NCI-H345 treated with DMSO at 0.1 percent for 48 hours (cell line): ENCODE data around the gene FAM210A.
"Not testable (repeated sequence)": the region's sequence is repeated elsewhere in the genome, so short reads cannot be mapped to it uniquely, and the experiment has no call there.

Experiments
- DNase-seq: peaks from one replicate; lab custom pipeline; 2025; ENCODE audit not compliant: unreplicated experiment; lab: John Stamatoyannopoulos, UW

Gene FAM210A

DNA sequence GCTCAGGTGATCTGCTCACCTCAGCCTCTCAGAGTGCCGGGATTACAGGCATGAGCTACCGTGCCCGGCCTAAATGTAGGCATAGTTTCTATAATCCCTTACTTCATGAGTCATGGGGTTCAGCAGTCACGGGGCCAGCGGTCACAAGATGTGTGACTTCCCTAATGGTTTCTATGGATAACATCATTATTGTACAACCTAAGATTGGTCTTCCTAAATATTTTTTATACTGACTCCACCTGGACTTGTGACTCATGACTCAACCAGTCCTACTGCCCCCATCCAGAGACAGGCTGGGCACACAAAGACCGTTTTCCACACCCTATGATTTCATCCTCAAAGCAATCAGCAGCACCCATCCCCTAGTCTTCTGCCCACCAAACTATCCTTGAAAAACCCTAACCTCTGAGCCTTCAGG lies 15.9 kb downstream of the FAM210A start:
- no peak for DNase-seq

DNA sequence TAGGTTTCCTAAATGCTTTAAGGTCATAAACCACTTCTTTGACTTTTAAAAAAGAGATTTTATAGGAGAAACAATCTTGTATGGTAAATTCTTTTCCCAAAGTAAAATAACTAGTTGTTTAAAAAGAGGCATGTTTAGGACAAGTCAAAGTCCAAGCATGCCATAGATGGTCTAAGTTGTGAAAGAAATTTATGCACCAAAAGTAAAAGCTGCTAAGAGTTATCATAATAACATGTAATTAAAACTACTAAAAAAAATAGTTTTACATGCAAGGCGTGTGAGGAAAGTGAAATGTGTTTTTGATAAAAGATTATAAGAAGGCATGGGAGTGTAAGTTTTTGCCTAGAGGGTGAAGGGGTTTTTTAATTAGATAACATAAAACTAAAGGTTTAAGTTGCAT lies 22.5 kb downstream of the FAM210A start:
- no peak for DNase-seq

DNA sequence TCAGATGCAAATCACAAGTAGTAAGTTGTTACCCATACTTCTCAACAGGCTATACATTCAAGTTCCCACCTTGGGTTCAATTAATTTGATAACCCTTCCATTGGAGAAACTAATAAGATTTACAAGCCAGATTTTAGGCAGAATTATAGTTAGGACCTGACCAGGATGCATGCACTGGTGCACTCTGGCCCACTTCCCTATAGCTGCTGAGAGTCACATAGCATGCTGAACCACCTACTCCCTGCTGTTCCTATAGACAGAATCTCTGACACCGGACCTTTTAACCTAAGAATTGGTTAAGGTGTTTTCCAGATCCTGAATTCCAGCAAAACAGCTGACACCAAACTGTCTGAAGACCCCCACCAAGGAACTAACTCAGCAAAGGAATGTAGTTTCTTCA lies 26.2 kb downstream of the FAM210A start:
- DNase-seq = no peak

DNA sequence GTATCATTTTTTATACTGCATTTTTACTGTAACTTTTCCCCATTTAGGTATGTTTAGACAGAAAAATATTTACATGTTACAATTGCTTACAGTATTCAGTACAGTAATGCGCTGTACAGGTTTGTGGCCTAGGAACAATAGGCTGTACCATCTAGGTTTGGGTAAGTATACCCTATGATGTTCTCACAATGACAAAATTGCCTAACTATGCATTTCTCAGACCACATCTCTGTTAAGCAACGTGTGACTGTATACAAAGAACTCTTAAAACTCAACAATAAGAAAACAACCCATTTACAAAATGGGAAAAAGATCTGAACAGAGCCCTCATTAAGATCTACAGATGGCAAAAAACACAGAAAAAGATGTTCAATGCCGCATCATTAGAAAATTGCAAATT lies 29.4 kb downstream of the FAM210A start:
- no peak for DNase-seq

DNA sequence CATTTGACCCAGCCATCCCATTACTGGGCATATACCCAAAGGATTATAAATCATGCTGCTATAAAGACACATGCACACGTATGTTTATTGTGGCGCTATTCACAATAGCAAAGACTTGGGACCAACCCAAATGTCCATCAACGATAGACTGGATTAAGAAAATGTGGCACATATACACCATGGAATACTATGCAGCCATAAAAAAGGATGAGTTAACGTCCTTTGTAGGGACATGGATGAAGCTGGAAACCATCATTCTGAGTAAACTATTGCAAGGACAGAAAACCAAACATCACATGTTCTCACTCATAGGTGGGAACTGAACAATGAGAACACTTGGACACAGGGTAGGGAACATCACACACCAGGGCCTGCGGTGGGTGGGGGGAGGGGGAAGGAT lies 31.0 kb downstream of the FAM210A start:
- DNase-seq = not testable (repeated sequence)

DNA sequence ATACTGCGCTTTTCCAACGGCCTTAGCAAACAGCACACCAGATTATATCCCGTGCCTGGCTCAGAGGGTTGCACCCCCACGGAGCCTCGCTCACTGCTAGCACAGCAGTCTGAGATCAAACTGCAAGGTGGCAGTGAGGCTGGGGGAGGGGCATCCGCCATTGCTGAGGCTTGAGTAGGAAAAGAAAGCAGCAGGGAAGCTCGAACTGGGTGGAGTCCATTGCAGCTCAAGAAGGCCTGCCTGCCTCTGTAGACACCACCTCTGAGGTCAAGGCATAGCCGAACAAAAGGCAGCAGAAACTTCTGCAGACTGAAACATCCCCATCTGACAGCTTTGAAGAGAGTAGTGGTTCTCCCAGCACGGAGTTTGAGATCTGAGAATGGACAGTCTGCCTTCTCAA lies 36.3 kb downstream of the FAM210A start:
- DNase-seq = not testable (repeated sequence)

DNA sequence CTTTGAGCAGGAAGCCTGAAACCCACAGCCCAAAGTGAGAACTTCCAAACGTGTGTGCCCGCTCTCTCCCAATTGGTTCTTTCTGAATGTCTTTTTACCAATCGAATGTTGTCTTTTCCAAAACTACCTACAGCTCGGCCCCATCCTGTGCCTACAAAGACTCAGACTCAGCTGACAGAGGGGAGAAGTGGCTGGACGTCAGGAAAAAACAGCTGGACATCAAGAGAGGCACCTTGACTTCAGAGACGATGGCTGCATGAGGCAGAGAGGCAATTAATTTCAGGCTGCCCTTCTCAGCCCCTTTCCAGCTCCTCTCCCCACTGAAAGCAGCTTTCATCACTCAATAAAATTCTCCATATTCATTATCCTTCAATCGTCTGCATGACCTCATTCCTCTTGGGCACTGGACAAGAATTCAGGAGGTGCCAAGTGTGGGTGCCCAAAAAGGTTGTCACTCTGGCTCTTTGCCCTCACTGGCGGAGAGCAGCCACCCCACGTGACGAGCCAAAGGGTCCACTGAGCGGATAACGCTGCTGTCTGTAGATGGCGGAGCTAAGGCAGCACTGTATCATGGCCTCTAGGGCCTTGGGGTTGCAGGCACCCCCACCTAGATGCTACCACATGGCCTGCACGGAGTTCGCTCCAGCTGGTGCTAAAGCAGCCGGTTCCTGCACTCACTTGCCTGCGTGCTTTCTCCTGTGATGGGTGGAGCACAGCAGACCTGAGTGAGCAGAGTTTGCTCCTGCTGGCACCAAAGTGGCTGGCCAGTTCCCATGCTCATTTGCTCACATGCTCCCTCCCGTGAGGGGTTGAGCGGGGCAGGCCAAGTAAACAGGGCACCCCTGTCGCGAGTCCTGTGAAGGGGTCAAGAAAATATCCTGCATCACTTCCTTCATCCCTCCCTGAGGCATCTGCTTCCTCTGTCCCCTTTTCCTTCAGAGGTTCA lies 37.9 kb downstream of the FAM210A start:
- DNase-seq = no peak

DNA sequence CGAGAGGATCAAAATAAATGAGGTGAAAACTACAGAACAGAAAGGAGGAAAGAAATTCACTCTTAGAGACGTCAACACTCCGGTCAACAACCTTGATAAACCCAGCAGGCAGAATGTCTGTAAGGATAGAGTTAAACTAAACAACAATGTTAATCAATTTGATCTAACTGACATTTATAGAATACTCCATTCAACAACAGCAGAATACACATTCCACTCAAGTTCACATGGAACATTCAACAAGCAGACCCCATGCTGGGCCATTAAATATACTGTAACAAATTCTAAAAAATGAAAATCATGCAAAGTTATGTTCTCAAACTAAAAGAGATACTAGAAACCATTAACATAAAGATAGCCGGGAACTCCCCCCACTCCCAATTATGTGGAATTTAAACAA lies 41.8 kb downstream of the FAM210A start:
- no peak for DNase-seq

DNA sequence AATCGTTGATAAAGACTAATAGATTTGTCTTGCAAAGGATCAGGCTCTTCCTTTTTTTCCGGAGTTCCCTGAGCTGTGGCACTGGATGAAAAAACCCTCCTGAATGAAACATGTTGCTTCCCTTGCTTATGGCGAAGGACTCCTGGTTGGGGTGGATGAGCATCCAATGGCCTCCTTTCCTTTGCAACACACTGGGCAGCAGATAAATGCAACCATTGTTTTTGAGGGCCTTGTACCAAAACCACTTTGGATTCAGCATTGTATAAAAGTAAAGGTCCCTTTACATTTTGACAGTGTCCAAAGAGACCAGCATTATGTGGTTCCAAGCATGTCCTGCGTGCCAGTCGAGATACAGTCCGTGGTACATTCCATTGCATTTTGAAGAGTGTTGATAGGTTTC lies 44.7 kb downstream of the FAM210A start:
- no peak for DNase-seq

DNA sequence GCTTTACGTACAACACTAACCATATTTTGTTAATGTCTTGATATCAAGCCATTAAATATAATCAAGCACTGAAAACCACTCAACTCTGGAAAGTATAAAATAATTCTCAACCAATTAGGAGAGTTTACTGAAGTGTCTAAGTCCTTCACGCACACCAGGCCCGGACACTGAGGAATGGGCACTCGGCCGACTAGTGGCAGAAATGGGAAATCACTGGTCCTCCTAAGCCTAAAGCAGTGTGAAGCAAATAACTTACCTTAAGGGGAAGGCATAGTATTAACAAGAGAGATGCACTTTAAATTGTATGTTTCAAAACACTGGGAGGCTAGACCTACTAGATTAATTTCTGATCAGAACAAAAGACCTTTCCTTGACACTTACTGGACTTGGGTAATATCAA lies 45.7 kb downstream of the FAM210A start:
- no peak for DNase-seq

DNA sequence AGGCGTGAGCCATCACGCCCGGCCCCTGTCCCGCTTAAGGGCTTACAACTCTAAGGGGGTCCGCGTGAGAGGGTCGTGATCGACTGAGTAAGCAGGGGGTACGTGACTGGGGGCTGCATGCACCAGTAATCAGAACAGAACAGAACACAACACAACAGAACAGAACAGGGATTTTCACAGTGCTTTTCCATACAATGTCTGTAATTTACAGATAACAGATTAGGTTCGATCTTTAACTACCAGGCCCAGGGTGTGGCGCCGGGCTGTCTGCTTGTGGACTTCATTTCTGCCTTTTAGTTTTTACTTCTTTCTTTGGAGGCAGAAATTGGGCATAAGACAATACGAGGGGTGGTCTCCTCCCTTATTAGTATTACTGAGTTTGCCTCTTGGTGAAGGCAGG lies 49.0 kb downstream of the FAM210A start:
- not testable (repeated sequence) for DNase-seq

DNA sequence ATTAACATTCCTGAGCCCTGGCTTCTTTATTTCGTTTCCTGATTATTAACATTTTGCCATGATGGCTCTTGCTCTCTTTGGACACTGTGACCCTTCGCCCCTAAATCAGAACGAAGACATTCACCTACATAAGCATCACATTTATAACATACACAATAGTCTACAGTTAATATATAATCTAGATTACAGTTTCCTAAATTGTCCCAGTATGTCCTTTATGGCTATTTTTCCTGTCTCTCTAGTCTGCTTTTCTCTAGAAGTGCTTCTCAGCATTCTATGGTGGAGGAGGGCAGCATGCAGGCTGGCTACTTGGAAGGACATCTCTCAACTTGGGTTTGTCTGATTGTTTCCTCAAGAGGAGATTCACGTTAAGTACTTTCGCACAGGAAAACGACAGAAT lies 49.9 kb downstream of the FAM210A start:
- DNase-seq = no peak

DNA sequence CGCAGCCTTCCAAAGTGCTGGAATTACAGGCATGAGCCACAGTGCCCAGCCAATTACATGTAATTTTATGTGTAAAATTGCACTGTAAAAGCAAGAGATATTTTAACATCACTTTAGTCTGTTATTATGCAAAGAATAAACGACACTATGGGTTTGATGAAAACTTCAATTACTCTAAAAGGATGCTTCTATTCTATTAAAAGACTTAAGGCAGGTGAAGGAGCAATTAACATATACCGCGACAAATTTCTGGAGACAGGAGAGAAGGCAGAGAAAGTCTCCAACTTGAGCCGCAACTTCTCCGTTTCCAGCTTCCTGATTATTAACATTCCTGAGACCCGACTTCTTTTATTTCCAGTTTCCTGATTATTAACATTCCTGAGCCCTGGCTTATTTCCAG lies 53.7 kb downstream of the FAM210A start:
- DNase-seq = no peak

DNA sequence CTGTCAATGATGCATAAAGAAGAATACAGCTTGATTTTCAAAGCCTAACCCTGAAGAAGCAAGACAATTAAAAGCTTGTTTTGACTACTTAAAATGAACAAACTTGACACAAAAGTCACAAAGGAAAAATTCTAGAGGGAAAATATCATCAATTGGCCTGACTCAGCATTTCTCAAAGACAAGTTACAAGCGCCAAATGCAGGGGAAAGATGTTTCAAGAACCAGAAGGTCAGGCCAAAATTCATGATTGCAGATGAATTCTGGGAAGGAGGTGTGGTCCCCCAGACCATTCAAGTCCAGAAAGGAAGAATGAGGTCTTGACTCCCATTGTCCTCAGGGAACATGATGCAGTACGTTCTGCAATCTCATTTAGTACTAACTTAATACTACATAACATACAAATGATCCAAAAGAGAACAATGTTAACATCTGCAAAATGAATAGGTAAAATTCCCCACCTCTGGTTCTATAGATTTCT lies 64.5 kb downstream of the FAM210A start:
- DNase-seq = no peak

DNA sequence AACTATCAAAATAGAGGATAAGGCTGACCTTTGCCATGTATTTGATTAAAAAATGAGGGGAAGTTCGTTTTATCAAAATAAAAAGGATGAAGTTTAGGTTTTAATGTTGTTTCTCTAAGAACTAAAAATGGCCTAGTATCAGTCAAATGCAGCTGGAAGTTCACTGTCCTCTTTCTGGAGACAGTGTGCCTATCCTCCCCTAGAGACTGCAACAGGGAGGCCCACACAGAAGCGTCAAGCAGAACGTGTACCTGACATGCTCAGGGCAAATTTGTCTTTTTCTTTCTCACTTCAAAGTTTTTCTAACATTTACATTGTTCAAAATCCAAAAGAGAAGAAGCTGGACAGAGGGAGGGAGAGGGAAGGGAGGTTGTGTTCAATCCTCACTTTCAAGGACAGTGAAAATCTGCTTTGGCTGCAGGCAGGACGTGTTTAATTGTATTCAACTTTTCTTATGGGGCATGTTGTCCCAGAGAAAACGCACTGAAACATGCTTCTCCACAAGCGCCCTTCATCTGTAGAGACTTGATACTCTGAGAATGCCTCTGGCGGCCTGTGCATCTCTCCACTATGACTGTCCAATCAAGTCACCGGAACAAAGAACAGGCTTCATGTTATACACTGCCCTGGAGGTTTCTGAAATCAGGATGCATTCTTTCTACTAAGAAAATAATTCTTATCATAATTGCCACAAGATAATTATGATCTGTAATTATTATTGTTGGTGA lies 65.1 kb downstream of the FAM210A start:
- DNase-seq = no peak

DNA sequence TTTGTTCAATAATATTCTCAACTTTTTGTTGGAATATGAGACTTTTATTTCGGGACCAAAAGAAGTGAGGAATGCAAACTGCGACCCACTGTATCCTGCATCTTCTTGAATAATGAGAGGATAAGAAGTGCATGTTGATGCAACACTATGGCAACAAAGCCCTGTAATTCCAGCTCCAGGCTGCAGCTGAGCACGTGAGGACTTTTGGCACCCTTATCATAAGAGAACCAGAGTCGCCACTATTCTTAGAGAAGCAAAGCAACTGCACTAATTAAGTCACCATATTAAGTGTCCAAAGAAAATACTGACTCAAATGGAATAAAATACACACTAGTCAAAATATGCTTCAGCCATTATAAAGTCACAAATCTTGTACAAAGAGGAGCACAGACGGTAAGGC lies 65.8 kb downstream of the FAM210A start:
- no peak for DNase-seq

DNA sequence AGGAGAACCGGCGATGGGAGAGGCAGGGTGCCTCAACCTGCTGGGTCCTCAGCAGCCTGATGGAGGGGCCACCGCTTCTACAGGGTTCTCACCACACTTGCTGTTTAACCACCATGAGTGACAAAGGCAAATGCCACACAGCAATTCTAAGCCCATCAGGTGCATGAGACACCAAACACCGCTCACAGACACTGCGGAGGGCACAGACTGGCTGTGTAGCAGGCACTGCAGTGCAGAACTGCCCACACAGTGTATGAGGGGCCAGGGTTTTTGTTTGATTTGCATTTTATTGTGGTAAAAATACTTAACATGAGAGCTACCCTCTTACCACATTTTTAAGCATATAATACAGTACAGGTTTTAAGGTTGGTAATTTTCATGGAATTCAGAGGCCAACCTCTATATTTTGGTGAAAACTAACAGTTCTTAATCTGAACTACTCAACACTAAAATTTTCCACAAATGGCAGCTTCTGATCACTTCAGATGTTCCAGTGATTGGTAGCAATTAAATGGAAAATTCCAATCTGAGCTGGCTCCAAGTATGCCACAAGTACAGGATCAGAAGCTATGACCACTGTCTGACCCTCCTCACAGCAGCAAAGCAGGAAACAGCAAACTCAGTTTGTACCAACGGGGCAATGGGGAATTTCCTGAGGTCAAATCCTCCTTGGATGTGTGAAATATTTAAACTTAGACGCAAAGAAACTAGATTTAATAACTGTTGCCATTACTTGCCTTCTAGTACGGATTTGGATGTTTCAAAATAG lies 67.7 kb downstream of the FAM210A start:
- DNase-seq = no peak

DNA sequence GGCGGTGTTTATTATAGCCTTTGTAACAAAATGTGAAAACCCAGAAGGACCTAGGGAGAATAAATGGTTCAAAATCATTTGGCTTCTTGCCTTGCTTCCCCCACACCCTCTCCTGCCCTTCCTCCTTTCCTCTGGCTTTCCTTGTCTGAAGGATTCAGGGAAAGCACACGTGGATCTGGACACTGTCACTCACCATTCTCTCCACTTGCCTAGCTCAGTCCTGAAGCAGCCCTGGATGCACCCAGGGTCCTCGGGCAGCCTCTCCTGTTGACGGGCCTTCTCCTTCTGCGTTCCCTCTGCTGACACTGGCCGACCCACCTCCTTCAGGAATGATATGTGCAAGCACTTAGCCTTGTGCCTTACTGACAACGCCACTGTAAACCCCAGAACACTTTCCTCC lies 68.4 kb downstream of the FAM210A start:
- no peak for DNase-seq

DNA sequence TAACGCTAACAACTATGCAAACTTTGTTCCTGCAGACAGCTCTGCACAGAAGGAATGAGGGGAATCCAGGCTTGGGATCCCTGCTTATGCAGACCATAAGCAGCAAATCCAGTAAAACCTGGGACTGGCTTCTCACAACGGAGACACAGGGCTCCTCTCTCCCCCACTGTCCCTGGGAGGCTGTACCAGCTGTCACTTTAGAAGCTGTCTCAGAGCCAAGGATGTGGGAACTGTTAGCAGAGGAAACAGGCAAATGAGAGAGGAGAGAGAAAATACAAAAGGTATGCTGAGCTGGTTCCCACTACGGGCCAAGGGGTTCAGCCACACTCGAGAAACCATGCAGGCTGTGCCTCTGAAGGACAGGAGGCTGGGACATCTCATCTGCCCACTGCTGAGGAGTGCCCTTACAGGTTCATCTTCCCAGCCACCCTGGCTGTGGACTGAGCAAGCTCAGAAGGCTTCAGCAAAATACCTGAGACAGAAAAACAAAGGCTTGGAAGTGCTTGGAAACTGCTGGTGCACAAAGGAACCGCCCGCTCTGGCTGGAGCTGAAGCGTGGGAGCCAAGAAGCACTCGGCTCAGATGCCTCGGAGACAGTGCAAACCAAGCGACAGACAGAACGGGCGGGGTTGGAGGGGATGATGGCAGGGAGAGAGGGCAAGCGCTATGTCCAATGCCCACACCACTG lies 72.5 kb downstream of the FAM210A start:
- no peak for DNase-seq

DNA sequence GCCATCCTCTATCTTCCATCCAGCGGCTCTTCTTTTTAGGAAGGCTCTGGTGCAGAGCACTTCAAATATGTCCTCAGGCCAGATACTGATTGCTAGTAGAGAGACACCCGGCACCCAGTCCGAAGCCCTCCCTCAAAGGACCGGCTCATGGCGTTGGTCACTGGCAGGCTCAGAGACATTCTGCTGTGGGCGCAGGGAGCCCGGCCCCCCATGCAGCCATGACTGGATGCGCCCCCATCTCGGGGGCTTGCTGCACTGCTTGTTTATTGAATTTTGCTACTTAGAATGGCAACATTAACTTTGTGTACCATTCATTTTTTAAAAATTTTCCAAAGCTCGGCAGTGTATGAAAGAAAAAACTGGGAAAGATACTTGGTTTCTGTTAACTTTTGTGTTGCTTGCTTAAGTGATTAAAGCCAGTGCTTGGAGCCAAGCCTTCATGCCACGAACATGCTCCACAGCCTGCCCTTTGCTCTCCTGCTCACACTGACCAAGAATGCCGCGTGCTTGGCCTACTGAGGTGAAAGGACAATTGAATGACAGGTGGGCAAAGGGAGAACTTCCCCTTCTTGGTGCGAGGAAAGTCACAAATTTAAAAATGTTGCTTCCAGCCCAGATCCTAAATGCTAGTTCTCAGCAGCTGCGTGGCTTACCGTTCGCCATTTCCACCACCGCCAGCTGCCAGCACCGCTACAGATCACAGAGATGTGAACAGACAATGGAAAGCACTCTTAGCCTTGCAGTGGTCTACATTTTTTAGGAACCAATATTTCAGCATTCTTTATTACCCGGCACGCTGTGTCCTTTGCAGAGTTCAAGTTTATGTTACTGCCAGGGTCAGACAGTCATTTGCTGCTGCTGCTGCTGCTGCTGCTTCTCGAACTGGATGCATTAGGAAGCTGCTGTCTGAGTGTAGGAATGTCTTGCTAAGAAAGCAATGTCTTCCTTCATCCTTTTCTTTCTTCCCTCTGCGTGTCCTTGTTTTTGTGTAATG lies 76.7 kb downstream of the FAM210A start:
- no peak for DNase-seq
